ENCODE data around the gene CDKN1C.

CDKN1C gene

GRCh38 chr11:2838091-2838490 lies 47.5 kb downstream of the CDKN1C start:
- Histone ChIP-seq H3K9me3 (no peaks in the 10 kb centered on the region), H3K27me3 (peaks cover 18% of the 10 kb centered on the region), H3K4me3 (ENCODE audit: low read depth in 1 of 2, low read length in 1 of 2) (no peak overlapping the region), H3K36me3 (no peaks in the 10 kb centered on the region), H3K27ac (no peak overlapping the region), H3K4me1 (ENCODE audit: control insufficient read depth in 1 of 2, insufficient read depth in 1 of 2, low read depth in 1 of 2, low read length in 1 of 2) (no peaks in the 10 kb centered on the region)
- TF ChIP-seq CTCF (IDR thresholded peaks at IDR 0.05), result no peak

GRCh38 chr11:2837651-2838050 lies 47.9 kb downstream of the CDKN1C start:
- no peak for TF ChIP-seq CTCF (IDR thresholded peaks at IDR 0.05)
- Histone ChIP-seq H3K9me3 (no peaks in the 10 kb centered on the region), H3K27ac (no peak overlapping the region), H3K4me1 (ENCODE audit: control insufficient read depth in 1 of 2, insufficient read depth in 1 of 2, low read depth in 1 of 2, low read length in 1 of 2) (no peaks in the 10 kb centered on the region), H3K27me3 (peaks cover 18% of the 10 kb centered on the region), H3K4me3 (ENCODE audit: low read depth in 1 of 2, low read length in 1 of 2) (no peak overlapping the region), H3K36me3 (no peaks in the 10 kb centered on the region)

GRCh38 chr11:2837096-2837601 lies 48.4 kb downstream of the CDKN1C start:
- TF ChIP-seq CTCF (IDR thresholded peaks at IDR 0.05), result no peak
- H3K27me3 ChIP-seq, result peaks cover 18% of the 10 kb centered on the region
- H3K36me3 ChIP-seq, result no peaks in the 10 kb centered on the region
- H3K9me3 ChIP-seq, result no peaks in the 10 kb centered on the region
- H3K4me1 ChIP-seq (ENCODE audit: control insufficient read depth in 1 of 2, insufficient read depth in 1 of 2, low read depth in 1 of 2, low read length in 1 of 2), result no peaks in the 10 kb centered on the region
- no peak overlapping the region for H3K27ac ChIP-seq
- no peak overlapping the region for H3K4me3 ChIP-seq (ENCODE audit: low read depth in 1 of 2, low read length in 1 of 2)

- H3K9me3 ChIP-seq, result no peaks in the 10 kb centered on the region
Observed at GRCh38 chr11:2836315-2837095, 49.1 kb downstream of the CDKN1C start.

GRCh38 chr11:2835751-2836150 lies 49.8 kb downstream of the CDKN1C start:
- Histone ChIP-seq H3K4me1 (ENCODE audit: control insufficient read depth in 1 of 2, insufficient read depth in 1 of 2, low read depth in 1 of 2, low read length in 1 of 2) (no peaks in the 10 kb centered on the region), H3K36me3 (no peaks in the 10 kb centered on the region), H3K27ac (no peak overlapping the region), H3K9me3 (no peaks in the 10 kb centered on the region), H3K4me3 (ENCODE audit: low read depth in 1 of 2, low read length in 1 of 2) (no peak overlapping the region), H3K27me3 (peaks cover 18% of the 10 kb centered on the region)
- TF ChIP-seq CTCF (IDR thresholded peaks at IDR 0.05), result no peak

More at GRCh38 chr11:2836315-2837095, 49.1 kb downstream of the CDKN1C start:
- Histone ChIP-seq H3K4me1 (ENCODE audit: control insufficient read depth in 1 of 2, insufficient read depth in 1 of 2, low read depth in 1 of 2, low read length in 1 of 2) (no peaks in the 10 kb centered on the region), H3K27me3 (peaks cover 18% of the 10 kb centered on the region), H3K36me3 (no peaks in the 10 kb centered on the region), H3K4me3 (ENCODE audit: low read depth in 1 of 2, low read length in 1 of 2) (no peak overlapping the region), H3K27ac (no peak overlapping the region)
- no peak for TF ChIP-seq CTCF (IDR thresholded peaks at IDR 0.05)
